HEK293T (cell line): ENCODE results near the gene NDEL1.

Source experiments
- L3MBTL2 ChIP-seq: fragments of 450-650 bp; conservative IDR thresholded peaks from 2 replicates; pipeline ENCODE4 v1.6.1; 2016; ENCODE audit warnings: mild to moderate bottlenecking
- TARDBP ChIP-seq: fragments of 450-650 bp; IDR thresholded peaks from 2 replicates; pipeline ENCODE4 v1.6.1; 2016

GRCh38 chr17:8474826-8475225 is 39.1 kb downstream of the NDEL1 start:
- TF ChIP-seq TARDBP (no peak), L3MBTL2 (no peak)
